Activated naive CD4-positive, alpha-beta T cell treated with anti-CD3 and anti-CD28 coated beads, Interleukin-2, amount 10 ng/mL, durations not matched to agents 7 days and 5 days (primary cell): ENCODE measurements around the gene JAKMIP1.

Experiments
- CTCF ChIA-PET: fragments of 350-600 bp; sonication (Branson Sonifier 250); formaldehyde crosslinking; loops from one replicate; lab custom pipeline; 2021; ENCODE audit warnings: antibody characterized with exemption; lab: Charles Lee
- DNase-seq: peaks from one replicate; pipeline ENCODE4 v3.0.0-alpha.2; 2020
- H3K27ac Mint-ChIP-seq: one replicate; pipeline ENCODE4 v1.8.0; 2021; ENCODE audit warnings: mild to moderate bottlenecking, moderate library complexity, mixed read lengths
- H3K27me3 Mint-ChIP-seq: one replicate; pipeline ENCODE4 v1.8.0; 2021; ENCODE audit warnings: mild to moderate bottlenecking, mixed read lengths
- H3K36me3 Mint-ChIP-seq: one replicate; pipeline ENCODE4 v1.8.0; 2021; ENCODE audit warnings: mixed read lengths
- H3K4me1 Mint-ChIP-seq: one replicate; pipeline ENCODE4 v1.8.0; 2021; ENCODE audit warnings: mixed read lengths
- H3K4me3 Mint-ChIP-seq: one replicate; pipeline ENCODE4 v1.8.0; 2021; ENCODE audit warnings: mild to moderate bottlenecking, moderate library complexity, mixed read lengths
- H3K9me3 Mint-ChIP-seq: one replicate; pipeline ENCODE4 v1.8.0; 2021; ENCODE audit warnings: mixed read lengths

The JAKMIP1 gene

GRCh38 chr4:6056976-6057766 is 143.2 kb downstream of the JAKMIP1 start:
- no peak overlapping the region for H3K4me3 Mint-ChIP-seq
- CTCF ChIA-PET = no interaction called here
- H3K4me1 Mint-ChIP-seq = no peaks in the 10 kb centered on the region
- H3K36me3 Mint-ChIP-seq = peaks cover 19% of the 10 kb centered on the region
- no peaks in the 10 kb centered on the region for H3K27me3 Mint-ChIP-seq
- no peak for DNase-seq
- H3K27ac Mint-ChIP-seq = no peak overlapping the region
- H3K9me3 Mint-ChIP-seq = peaks cover 30% of the 10 kb centered on the region

DNA sequence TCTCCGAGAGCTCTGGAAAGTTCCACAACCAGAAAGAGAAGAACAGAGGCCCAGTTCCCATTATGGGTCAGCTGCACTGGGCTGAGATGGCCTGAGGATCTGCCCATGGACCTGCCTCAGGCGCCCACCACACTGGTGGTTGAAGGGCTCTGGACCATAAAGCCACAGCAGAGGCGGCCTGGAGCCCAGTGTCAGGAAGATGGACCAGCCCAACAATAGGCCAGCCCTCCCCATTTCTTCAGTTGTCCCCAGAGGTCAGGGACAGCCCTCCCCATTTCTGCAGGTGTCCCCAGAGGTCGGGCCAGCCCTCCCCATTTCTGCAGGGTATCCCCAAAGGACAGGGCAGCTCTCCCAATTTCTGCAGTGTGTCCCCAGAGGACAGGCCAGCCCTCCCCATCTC is 144.9 kb downstream of the JAKMIP1 start:
- DNase-seq = no peak
- H3K27ac Mint-ChIP-seq = no peak overlapping the region

DNA sequence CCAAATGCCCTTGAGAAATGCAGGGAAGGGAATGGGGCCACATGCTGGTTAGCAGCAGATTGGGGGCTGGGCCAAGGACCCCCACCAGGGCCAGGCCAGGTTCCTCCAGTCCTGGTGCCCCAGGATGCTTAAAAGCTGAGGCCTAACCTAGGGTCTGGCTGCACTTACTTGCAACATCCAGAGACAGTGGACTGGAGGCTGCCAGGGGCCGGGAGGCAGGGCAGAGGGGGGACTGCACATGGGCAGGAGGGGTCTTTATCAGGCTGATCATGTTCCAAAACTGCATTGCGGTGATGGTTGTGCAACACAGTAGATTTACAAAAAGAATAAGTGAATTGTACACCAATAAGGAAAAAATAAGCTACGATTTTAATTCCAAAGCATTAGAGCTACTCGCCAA is 145.3 kb downstream of the JAKMIP1 start:
- Mint-ChIP-seq H3K27ac (no peak overlapping the region), H3K27me3 (peaks cover 4% of the 10 kb centered on the region), H3K36me3 (peaks cover 6% of the 10 kb centered on the region), H3K9me3 (peaks cover 18% of the 10 kb centered on the region), H3K4me3 (no peak overlapping the region), H3K4me1 (no peaks in the 10 kb centered on the region)
- CTCF ChIA-PET = no interaction called here
- no peak for DNase-seq

More for the DNA sequence above, 144.9 kb downstream of the JAKMIP1 start:
- Mint-ChIP-seq H3K27me3 (peaks cover 3% of the 10 kb centered on the region), H3K36me3 (peaks cover 9% of the 10 kb centered on the region), H3K4me3 (no peak overlapping the region), H3K4me1 (no peaks in the 10 kb centered on the region), H3K9me3 (peaks cover 22% of the 10 kb centered on the region)
- CTCF ChIA-PET = no interaction called here

DNA sequence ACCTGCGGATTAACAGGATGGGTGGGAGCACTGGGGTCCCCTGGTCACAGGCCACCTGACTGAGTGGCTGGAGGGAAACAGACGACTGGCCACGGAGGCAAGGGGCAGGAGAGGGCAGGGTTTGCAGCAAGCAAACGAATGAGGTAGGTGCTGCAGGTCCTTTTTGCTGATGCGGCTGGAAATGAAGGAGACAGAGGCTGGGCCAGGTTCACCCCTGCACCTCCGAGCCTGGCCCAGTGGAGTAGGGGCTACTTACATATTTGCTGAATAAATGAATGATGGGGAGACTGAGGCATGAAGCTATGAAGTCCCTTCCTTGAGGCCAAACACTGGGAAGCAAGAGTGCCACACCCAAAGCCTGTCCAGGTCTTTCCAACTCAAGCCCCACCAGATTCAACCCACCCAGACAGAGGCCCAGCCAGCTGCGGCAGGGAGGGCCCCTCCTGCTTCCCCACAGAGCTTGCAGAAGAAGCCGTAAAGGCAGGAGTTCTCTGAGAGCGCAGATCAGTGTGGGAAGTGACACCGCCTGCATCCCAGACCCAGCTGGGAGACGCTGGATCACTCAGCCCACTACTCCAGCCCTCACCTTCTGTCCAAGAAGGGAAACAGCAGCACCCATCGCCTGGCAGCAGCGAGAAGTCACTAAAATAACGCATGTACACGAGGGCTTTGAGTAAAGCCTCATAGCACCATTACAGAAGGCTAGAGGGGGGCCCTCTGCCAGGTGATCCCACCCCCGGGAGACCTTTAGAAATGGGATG is 146.0 kb downstream of the JAKMIP1 start:
- no peak overlapping the region for H3K27ac Mint-ChIP-seq
- peaks cover 5% of the 10 kb centered on the region for H3K36me3 Mint-ChIP-seq
- CTCF ChIA-PET = interaction anchor here (0.6 kb wide), 1 partner anchor 194 kb away, joined by 3 read pairs; no protein-coding TSS in a partner anchor
- no peak overlapping the region for H3K4me3 Mint-ChIP-seq
- H3K27me3 Mint-ChIP-seq = peaks cover 4% of the 10 kb centered on the region
- no peak for DNase-seq
- H3K4me1 Mint-ChIP-seq = no peaks in the 10 kb centered on the region
- peaks cover 15% of the 10 kb centered on the region for H3K9me3 Mint-ChIP-seq

GRCh38 chr4:6052679-6053078 is 147.7 kb downstream of the JAKMIP1 start:
- no peak for DNase-seq
- H3K4me1 Mint-ChIP-seq = no peaks in the 10 kb centered on the region
- H3K27ac Mint-ChIP-seq = no peak overlapping the region
- H3K36me3 Mint-ChIP-seq = no peaks in the 10 kb centered on the region
- H3K9me3 Mint-ChIP-seq = peaks cover 3% of the 10 kb centered on the region
- CTCF ChIA-PET = no interaction called here
- H3K27me3 Mint-ChIP-seq = peaks cover 4% of the 10 kb centered on the region
- no peak overlapping the region for H3K4me3 Mint-ChIP-seq

DNA sequence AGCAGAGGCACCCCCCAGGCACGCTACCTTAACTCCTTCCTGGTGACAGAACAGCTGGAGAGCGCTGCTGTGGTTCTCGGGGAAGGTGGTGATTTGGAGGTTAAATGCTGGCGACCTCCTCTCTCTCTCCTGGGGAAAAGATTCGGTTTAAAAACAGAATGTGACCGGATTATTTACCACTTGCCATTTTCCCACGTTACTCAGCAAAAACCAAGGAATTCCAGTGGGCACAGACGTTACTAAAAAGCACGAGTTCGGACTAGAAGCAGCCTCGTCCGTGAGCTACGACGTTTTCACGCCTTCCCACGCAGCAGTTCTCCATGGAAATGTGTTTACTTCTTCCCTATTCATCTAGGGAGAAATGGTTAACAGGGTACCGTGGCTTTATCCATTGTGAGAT is 149.8 kb downstream of the JAKMIP1 start:
- Mint-ChIP-seq H3K27ac (no peak overlapping the region), H3K27me3 (peaks cover 4% of the 10 kb centered on the region), H3K4me1 (no peaks in the 10 kb centered on the region), H3K9me3 (no peaks in the 10 kb centered on the region), H3K4me3 (no peak overlapping the region), H3K36me3 (no peaks in the 10 kb centered on the region)
- no peak for DNase-seq
- CTCF ChIA-PET = no interaction called here

GRCh38 chr4:6049985-6050384 is 150.4 kb downstream of the JAKMIP1 start:
- Mint-ChIP-seq H3K36me3 (no peaks in the 10 kb centered on the region), H3K27ac (no peak overlapping the region), H3K4me3 (no peak overlapping the region), H3K27me3 (peaks cover 4% of the 10 kb centered on the region), H3K9me3 (no peaks in the 10 kb centered on the region), H3K4me1 (no peaks in the 10 kb centered on the region)
- DNase-seq = no peak
- CTCF ChIA-PET = no interaction called here

DNA sequence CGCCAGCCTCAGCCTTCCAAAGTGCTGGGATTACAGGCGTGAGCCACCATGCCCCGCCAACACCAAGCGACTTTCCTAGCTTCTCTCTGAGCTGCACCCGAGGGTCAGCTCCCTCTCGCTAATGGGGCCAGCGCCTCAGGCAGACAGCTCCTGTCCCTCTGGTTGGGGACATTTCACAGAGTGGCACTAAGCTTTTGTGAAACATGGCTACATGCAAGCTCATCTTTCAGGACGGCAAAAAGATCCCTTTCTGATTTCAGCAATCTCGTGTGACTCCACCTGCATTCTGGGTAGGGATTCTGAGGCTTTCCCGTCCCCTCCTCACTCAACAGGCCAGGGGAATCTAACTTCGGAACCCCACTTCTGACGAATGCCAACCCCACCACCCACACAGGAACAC is 151.1 kb downstream of the JAKMIP1 start:
- Mint-ChIP-seq H3K27me3 (peaks cover 4% of the 10 kb centered on the region), H3K4me3 (no peak overlapping the region), H3K36me3 (no peaks in the 10 kb centered on the region), H3K9me3 (no peaks in the 10 kb centered on the region), H3K4me1 (no peaks in the 10 kb centered on the region), H3K27ac (no peak overlapping the region)
- no peak for DNase-seq
- CTCF ChIA-PET = no interaction called here

DNA sequence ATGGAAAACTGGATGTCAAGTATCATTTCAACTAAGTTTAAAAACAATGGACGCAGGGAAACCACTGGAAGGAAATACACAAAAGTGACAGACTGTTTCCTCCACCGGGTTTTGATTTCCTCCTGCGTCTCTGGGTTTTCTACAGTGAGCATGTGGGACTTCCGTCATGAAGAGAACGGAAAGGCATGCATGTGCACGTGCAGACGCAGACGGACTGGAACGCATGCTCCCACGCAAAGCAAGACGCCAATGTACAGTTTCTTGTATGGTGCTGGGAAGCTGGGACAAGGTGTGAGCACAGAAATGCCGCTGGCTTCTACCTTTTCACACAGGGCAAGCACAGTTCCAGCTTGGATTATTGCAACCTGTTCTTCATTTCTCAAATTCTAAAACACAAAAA is 151.8 kb downstream of the JAKMIP1 start:
- CTCF ChIA-PET = no interaction called here
- H3K9me3 Mint-ChIP-seq = no peaks in the 10 kb centered on the region
- no peak for DNase-seq
- H3K4me3 Mint-ChIP-seq = no peak overlapping the region
- H3K27ac Mint-ChIP-seq = no peak overlapping the region
- no peaks in the 10 kb centered on the region for H3K4me1 Mint-ChIP-seq
- no peaks in the 10 kb centered on the region for H3K36me3 Mint-ChIP-seq
- peaks cover 4% of the 10 kb centered on the region for H3K27me3 Mint-ChIP-seq

DNA sequence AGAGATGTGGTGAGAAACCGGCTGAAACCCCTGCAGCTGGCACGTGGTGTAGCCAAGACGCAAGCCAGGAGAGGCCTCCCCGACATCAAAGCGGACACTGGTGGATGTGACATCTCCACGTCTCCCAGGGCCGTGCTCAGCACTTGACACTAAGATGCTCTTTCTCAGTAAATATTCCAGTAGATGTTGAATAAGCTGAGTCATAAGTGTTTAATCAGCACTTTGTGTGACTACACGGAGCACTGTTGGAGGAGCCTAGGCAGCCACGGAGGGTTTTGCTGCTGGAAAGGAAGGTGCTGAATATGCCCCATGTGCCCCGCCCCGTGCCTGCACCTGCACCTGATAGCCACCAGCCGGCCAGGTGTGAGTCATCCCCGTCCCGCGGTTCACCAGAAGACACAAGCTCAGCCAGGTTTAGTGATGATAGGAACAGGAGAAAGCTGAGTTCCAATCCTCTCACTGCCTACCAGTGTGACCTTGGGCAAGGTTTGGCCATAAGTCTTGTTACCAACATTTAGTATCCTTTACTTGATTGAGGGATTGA is 153.1 kb downstream of the JAKMIP1 start:
- DNase-seq = no peak
- Mint-ChIP-seq H3K9me3 (no peaks in the 10 kb centered on the region), H3K27ac (no peak overlapping the region), H3K4me3 (no peak overlapping the region), H3K36me3 (no peaks in the 10 kb centered on the region), H3K4me1 (no peaks in the 10 kb centered on the region), H3K27me3 (peaks cover 4% of the 10 kb centered on the region)
- CTCF ChIA-PET = no interaction called here

GRCh38 chr4:6046526-6047129 is 153.7 kb downstream of the JAKMIP1 start:
- Mint-ChIP-seq H3K27ac (no peak overlapping the region), H3K4me1 (no peaks in the 10 kb centered on the region), H3K36me3 (no peaks in the 10 kb centered on the region), H3K4me3 (no peak overlapping the region), H3K9me3 (no peaks in the 10 kb centered on the region), H3K27me3 (peaks cover 4% of the 10 kb centered on the region)
- CTCF ChIA-PET = no interaction called here
- DNase-seq = no peak

DNA sequence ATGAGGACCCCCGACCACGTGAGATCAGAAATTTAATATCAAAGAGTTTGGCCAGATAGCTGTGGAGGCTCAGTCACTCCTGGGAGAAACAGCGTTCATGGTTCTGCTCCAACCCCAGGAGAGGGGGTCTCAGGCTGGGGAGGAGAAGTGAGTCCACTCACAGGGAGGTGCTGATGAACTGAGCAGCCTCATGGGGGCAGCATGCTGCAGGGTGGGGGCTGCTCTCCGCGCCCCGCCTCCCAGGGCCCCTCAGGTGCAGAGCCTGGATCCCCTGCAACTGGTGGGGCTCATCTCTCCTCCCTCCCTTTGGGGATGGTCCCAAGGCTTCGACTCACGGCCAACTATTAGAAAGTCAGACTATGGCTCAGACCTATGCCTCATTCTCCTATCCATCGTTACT is 155.5 kb downstream of the JAKMIP1 start:
- Mint-ChIP-seq H3K9me3 (no peaks in the 10 kb centered on the region), H3K4me1 (no peaks in the 10 kb centered on the region), H3K27ac (no peak overlapping the region), H3K27me3 (no peaks in the 10 kb centered on the region), H3K36me3 (no peaks in the 10 kb centered on the region), H3K4me3 (no peak overlapping the region)
- CTCF ChIA-PET = no interaction called here
- no peak for DNase-seq

- CTCF ChIA-PET = no interaction called here
- no peaks in the 10 kb centered on the region for H3K36me3 Mint-ChIP-seq
- H3K4me1 Mint-ChIP-seq = no peaks in the 10 kb centered on the region
- H3K9me3 Mint-ChIP-seq = no peaks in the 10 kb centered on the region
- DNase-seq = no peak
- H3K27me3 Mint-ChIP-seq = no peaks in the 10 kb centered on the region
- H3K4me3 Mint-ChIP-seq = no peak overlapping the region
- no peak overlapping the region for H3K27ac Mint-ChIP-seq
These were observed 156.1 kb downstream of the JAKMIP1 start for GRCh38 chr4:6044276-6044675.

DNA sequence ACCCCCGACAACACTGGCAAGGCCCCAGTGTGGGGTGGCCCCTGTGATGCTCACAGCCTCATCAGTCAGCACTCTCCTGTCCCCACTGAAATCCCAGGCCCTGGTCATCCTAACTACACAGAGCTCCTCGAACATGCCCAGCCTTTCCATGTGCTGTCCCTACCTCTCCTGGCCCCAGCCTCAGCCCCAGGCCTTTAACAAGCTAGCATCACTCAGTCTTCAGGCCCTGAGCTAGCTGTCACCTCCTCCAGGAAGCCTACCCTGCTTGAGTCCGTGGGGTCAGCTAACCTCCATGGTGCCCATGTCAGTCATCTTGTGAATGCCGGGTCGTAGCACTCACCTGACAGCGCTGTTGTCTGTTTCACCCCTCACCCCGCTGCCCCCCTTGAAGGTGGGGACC is 156.5 kb downstream of the JAKMIP1 start:
- Mint-ChIP-seq H3K9me3 (no peaks in the 10 kb centered on the region), H3K4me1 (no peaks in the 10 kb centered on the region), H3K4me3 (no peak overlapping the region), H3K27me3 (no peaks in the 10 kb centered on the region), H3K36me3 (no peaks in the 10 kb centered on the region), H3K27ac (no peak overlapping the region)
- no peak for DNase-seq
- CTCF ChIA-PET = no interaction called here
